Psoas muscle (tissue), 8 donors: Measurements from ENCODE around the gene ATP8A1. TPM values are rescaled to one million over a fixed set of nuclear protein-coding genes. Genes with fewer than 3 reads are reported as not detected.

Experiments
- ATAC-seq, 4 donors: fragments of 200-7000 bp; cut with Tn5 transposase; one replicate each; pipeline ENCODE4 v1.9.1; 2020; ENCODE audit warnings: moderate library complexity in 3 of 4, mild to moderate bottlenecking in 2 of 4
- DNase-seq, 2 donors: peaks; one replicate each; pipeline ENCODE4 v3.0.0-alpha.2; 2020
- H3K27ac ChIP-seq: fragments of 200-600 bp; one replicate; pipeline ENCODE4 v1.8.0; 2022
- H3K27me3 ChIP-seq, 3 donors: fragments of 200-600 bp in 1 of 3; one replicate each; pipeline versions ENCODE4 v1.6.1 to v1.8.0; 2013 to 2022; ENCODE audit warnings: low read length in 2 of 3, mild to moderate bottlenecking in 2 of 3, moderate library complexity in 1 of 3; ENCODE audit not compliant: insufficient read depth in 3 of 3
- H3K36me3 ChIP-seq, 2 donors: fragments of 200-600 bp in 1 of 2; one replicate each; pipeline versions ENCODE4 v1.6.1 to v1.8.0; 2013 to 2022; ENCODE audit warnings: low read depth in 1 of 2, mild to moderate bottlenecking in 1 of 2, moderate library complexity in 1 of 2; ENCODE audit not compliant: insufficient read depth in 1 of 2
- H3K4me1 ChIP-seq: fragments of 200-600 bp; one replicate; pipeline ENCODE4 v1.8.0; 2022
- H3K4me3 ChIP-seq: fragments of 200-600 bp; one replicate; pipeline ENCODE4 v1.8.0; 2022; ENCODE audit warnings: mild to moderate bottlenecking
- H3K9me3 ChIP-seq: fragments of 200-600 bp; one replicate; pipeline ENCODE4 v1.8.0; 2022
- CTCF ChIP-seq: fragments of 200-600 bp; IDR thresholded peaks from one replicate; pipeline ENCODE4 v1.8.0; 2022; ENCODE audit warnings: antibody characterized with exemption
- WGBS, 3 donors: extraction: QIAGEN DNeasy Blood & Tissue Kit; methylation state at CpG; one replicate each; pipeline versions ENCODE4 v1.1.6 to v1.1.7; 2013; 5-methylcytosine and 5-hydroxymethylcytosine counted together
- intact Hi-C, 2 donors: fragments of 100-400 bp; cut with DNase I; formaldehyde crosslinking; loops; one replicate each; pipeline versions ENCODE4 v1.11.0 to v1.14.2; 2022
- polyA plus RNA-seq, 3 donors: library from polyadenylated mRNA; stranded (reverse); fragments of 200-250 nt; gene quantifications; one replicate each; pipeline ENCODE4 v1.2.3, GENCODE V29; 2013
- total RNA-seq, 4 donors: library from RNA; stranded (reverse); fragmentation: NEBNext Ultra II Directional in 2 of 4; extraction: Animal tissue kit (Norgen Biotek cat#: 25700) in 2 of 4; gene quantifications; one replicate each; pipeline versions ENCODE4 v1.2.1 to v1.2.4, GENCODE V29; 2021 to 2023
- donor health status: healthy with polysubstance abuse.
- donor health status: DM: no; HTN: no; CAD: no; lungs with moderate emphysema.
- donor health status: Bipolar disorder and iron deficiency.
- donor health status: healthy.
- donor health status: DM: yes; HTN: yes; CAD: no.
- donor health status: DM: no; HTN: no; CAD: no.
- donor health status: DM: no; HTN: no; CAD: no.
- donor health status: DM: yes; HTN: yes; CAD: no.

ATP8A1 gene
- total and polyA plus RNA-seq, 7 donors: 2.2 to 26.5 (median 14.7) TPM

- Histone ChIP-seq H3K36me3 (no peaks in the 10 kb centered on the region), H3K9me3 (no peaks in the 10 kb centered on the region), H3K27me3 (no peaks in the 10 kb centered on the region), H3K4me1 (peaks cover 37% of the 10 kb centered on the region), H3K27ac (no peak overlapping the region), H3K4me3 (no peak overlapping the region)
- DNase-seq: no peak
- ATAC-seq: no peak
- intact Hi-C loops: no loop called here
- no peak for TF ChIP-seq CTCF
- WGBS, 3 donors: 63 to 68% (median 67%) methylated on average over 5 of the region's 5 CpGs
Measured at GRCh38 chr4:42633605-42634388, 23.1 kb downstream of the ATP8A1 start.

- Histone ChIP-seq H3K27me3 (no peaks in the 10 kb centered on the region), H3K27ac (no peak overlapping the region), H3K36me3 (no peaks in the 10 kb centered on the region), H3K4me1 (peaks cover 38% of the 10 kb centered on the region), H3K4me3 (no peak overlapping the region), H3K9me3 (no peaks in the 10 kb centered on the region)
- ATAC-seq: no peak
- WGBS, 3 donors: 45 to 57% (median 48%) methylated on average over 3 of the region's 3 CpGs
- intact Hi-C loops: no loop called here
- DNase-seq: no peak
- no peak for TF ChIP-seq CTCF
Measured at GRCh38 chr4:42632653-42633382, 24.1 kb downstream of the ATP8A1 start.

- intact Hi-C loops: no loop called here
- no peak for ATAC-seq
- WGBS, 3 donors: 95 to 100% (median 100%) methylated on average over 1 of the region's 1 CpG
- no peak overlapping the region for H3K27ac ChIP-seq
- H3K4me1 ChIP-seq: peaks cover 32% of the 10 kb centered on the region
- H3K27me3 ChIP-seq: no peaks in the 10 kb centered on the region
- H3K9me3 ChIP-seq: no peaks in the 10 kb centered on the region
- no peak overlapping the region for H3K4me3 ChIP-seq
- no peak for DNase-seq
- no peaks in the 10 kb centered on the region for H3K36me3 ChIP-seq
- TF ChIP-seq CTCF: no peak
Measured at GRCh38 chr4:42630908-42631307, 26.0 kb downstream of the ATP8A1 start.

GRCh38 chr4:42628740-42629139 is 28.2 kb downstream of the ATP8A1 start:
- 61 to 72% (median 70%) methylated on average over 4 of the region's 4 CpGs for WGBS, 3 donors
- TF ChIP-seq CTCF: no peak
- peak in 1 of 2 donors; percentile 28 for DNase-seq
- Histone ChIP-seq H3K27ac (peak overlapping the region; percentile 62), H3K9me3 (no peaks in the 10 kb centered on the region), H3K27me3 (no peaks in the 10 kb centered on the region), H3K4me1 (peaks cover 22% of the 10 kb centered on the region), H3K36me3 (peaks cover 0 to 9% of the 10 kb centered on the region in 2 donors), H3K4me3 (no peak overlapping the region)
- peak in 2 of 4 donors; percentile 57 to 65 for ATAC-seq
- intact Hi-C loops: no loop called here
